HEK293T (cell line): Measurements from ENCODE around the gene DMD.

ENCODE experiments used
- ARNT ChIP-seq: fragments of 450-650 bp; IDR thresholded peaks from 2 replicates; pipeline ENCODE4 v1.6.1; 2017; ENCODE audit warnings: mild to moderate bottlenecking
- BHLHE40 ChIP-seq: fragments of 450-650 bp; IDR thresholded peaks from 2 replicates; pipeline ENCODE4 v1.6.1; 2016; ENCODE audit warnings: mild to moderate bottlenecking, moderate library complexity, borderline replicate concordance
- ELF4 ChIP-seq: fragments of 450-650 bp; IDR thresholded peaks from 2 replicates; pipeline ENCODE4 v1.6.1; 2017; ENCODE audit warnings: antibody characterized with exemption
- FOXA1 ChIP-seq: fragments of 450-650 bp; IDR thresholded peaks from 2 replicates; pipeline ENCODE4 v1.6.1; 2016; ENCODE audit warnings: mild to moderate bottlenecking
- FOXK2 ChIP-seq: fragments of 450-650 bp; IDR thresholded peaks from 2 replicates; pipeline ENCODE4 v1.6.1; 2016; ENCODE audit warnings: mild to moderate bottlenecking
- FOXM1 ChIP-seq: fragments of 450-650 bp; IDR thresholded peaks from 2 replicates; pipeline ENCODE4 v1.6.1; 2017; ENCODE audit warnings: mild to moderate bottlenecking, borderline replicate concordance
- HDGF ChIP-seq: fragments of 450-650 bp; IDR thresholded peaks from 2 replicates; pipeline ENCODE4 v1.6.1; 2017; ENCODE audit warnings: antibody characterized with exemption, borderline replicate concordance
- L3MBTL2 ChIP-seq: fragments of 450-650 bp; conservative IDR thresholded peaks from 2 replicates; pipeline ENCODE4 v1.6.1; 2016; ENCODE audit warnings: mild to moderate bottlenecking
- LEF1 ChIP-seq: fragments of 450-650 bp; IDR thresholded peaks from 2 replicates; pipeline ENCODE4 v1.6.1; 2017; ENCODE audit warnings: mild to moderate bottlenecking, borderline replicate concordance
- NFRKB ChIP-seq: fragments of 450-650 bp; IDR thresholded peaks from 2 replicates; pipeline ENCODE4 v1.6.1; 2016; ENCODE audit warnings: mild to moderate bottlenecking, moderate library complexity
- SP1 ChIP-seq: fragments of 450-650 bp; IDR thresholded peaks from 2 replicates; pipeline ENCODE4 v1.6.1; 2017
- SUZ12 ChIP-seq: fragments of 450-650 bp; IDR thresholded peaks from 2 replicates; pipeline ENCODE4 v1.6.1; 2016; ENCODE audit warnings: mild to moderate bottlenecking

DNA sequence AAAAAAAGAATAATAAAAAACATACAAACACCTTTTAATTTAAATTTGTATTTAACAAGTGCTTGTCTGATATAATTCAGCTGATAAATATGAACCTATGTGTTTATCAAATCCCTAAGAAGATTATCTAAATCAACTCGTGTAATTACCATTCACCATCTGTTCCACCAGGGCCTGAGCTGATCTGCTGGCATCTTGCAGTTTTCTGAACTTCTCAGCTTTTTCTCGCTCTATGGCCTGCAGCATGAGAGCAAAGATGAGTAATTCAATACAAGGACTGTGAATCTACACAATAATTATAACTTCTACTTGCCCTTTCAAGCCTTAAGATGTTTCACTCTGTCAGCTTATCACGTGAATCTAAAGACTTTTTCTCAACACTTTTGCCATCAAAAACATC, 709.7 kb downstream of the DMD start:
- TF ChIP-seq FOXM1 (no peak), SP1 (no peak), ARNT (no peak), SUZ12 (no peak), FOXA1 (no peak), LEF1 (no peak), BHLHE40 (no peak), HDGF (no peak), ELF4 (no peak), L3MBTL2 (no peak), FOXK2 (no peak), NFRKB (no peak)
